Keratinocyte (primary cell): ENCODE results near the gene RC3H2. TPM values are rescaled to one million over a fixed set of nuclear protein-coding genes. Genes with fewer than 3 reads are reported as not detected.

ENCODE experiments used
- DNase-seq: peaks from one replicate; pipeline ENCODE4 v3.0.0-alpha.2; 2011; ENCODE audit warnings: low read depth, missing footprints, low spot score
- FAIRE-seq: peaks from 2 replicates; lab custom pipeline; 2011; peaks lifted over from hg19 to GRCh38; lab: Jason Lieb, UNC
- H2AFZ ChIP-seq: 2 replicates; pipeline ENCODE4 v1.6.0; 2012; ENCODE audit warnings: low read length, control low read depth, inconsistent platforms; ENCODE audit not compliant: control insufficient read depth
- H3K27ac ChIP-seq: 2 replicates; pipeline ENCODE4 v1.5.1; 2011; ENCODE audit warnings: low read length; ENCODE audit not compliant: control insufficient read depth, insufficient read depth
- H3K27me3 ChIP-seq: 3 replicates; pipeline ENCODE4 v1.6.0; 2011; ENCODE audit warnings: low read length; ENCODE audit not compliant: control insufficient read depth, insufficient read depth; ENCODE audit errors: extremely low read depth
- H3K36me3 ChIP-seq, 2 experiments: 2 replicates in 1 of 2; 3 replicates in 1 of 2; pipeline ENCODE4 v1.5.1; 2011; ENCODE audit warnings: low read length in 2 of 2, mild to moderate bottlenecking in 1 of 2; ENCODE audit not compliant: control insufficient read depth in 2 of 2, insufficient read depth in 2 of 2; ENCODE audit errors: extremely low read depth in 1 of 2
- H3K4me1 ChIP-seq: 3 replicates; pipeline ENCODE4 v1.5.1; 2011; ENCODE audit warnings: low read length; ENCODE audit not compliant: control insufficient read depth, insufficient read depth; ENCODE audit errors: extremely low read depth
- H3K4me2 ChIP-seq: 3 replicates; pipeline ENCODE4 v1.6.0; 2011; ENCODE audit warnings: low read depth, low read length; ENCODE audit not compliant: control insufficient read depth, insufficient read depth; ENCODE audit errors: extremely low read depth
- H3K4me3 ChIP-seq, 3 experiments: fragments of 200-600 bp in 1 of 3; sonication (generic) in 1 of 3; 2 replicates in 2 of 3; 3 replicates in 1 of 3; pipeline ENCODE4 v1.5.1; 2011 to 2016; ENCODE audit warnings: low read length in 3 of 3, mild to moderate bottlenecking in 3 of 3, control low read depth in 2 of 3, inconsistent platforms in 1 of 3, low read depth in 1 of 3, mixed read lengths in 1 of 3, mixed run types in 1 of 3, moderate library complexity in 1 of 3; ENCODE audit not compliant: control insufficient read depth in 2 of 3, insufficient read depth in 2 of 3; ENCODE audit errors: extremely low read depth in 1 of 3
- H3K79me2 ChIP-seq: 2 replicates; pipeline ENCODE4 v1.6.0; 2012; ENCODE audit warnings: low read length; ENCODE audit not compliant: control insufficient read depth, insufficient read depth
- H3K9ac ChIP-seq: 3 replicates; pipeline ENCODE4 v1.6.0; 2011; ENCODE audit warnings: low read length; ENCODE audit not compliant: control insufficient read depth, insufficient read depth; ENCODE audit errors: extremely low read depth
- H3K9me1 ChIP-seq: 3 replicates; pipeline ENCODE4 v1.6.0; 2011; ENCODE audit warnings: low read length; ENCODE audit not compliant: control insufficient read depth, insufficient read depth; ENCODE audit errors: extremely low read depth
- H3K9me3 ChIP-seq: 2 replicates; pipeline ENCODE4 v1.5.1; 2012; ENCODE audit warnings: low read depth, low read length; ENCODE audit not compliant: control insufficient read depth
- H4K20me1 ChIP-seq: 3 replicates; pipeline ENCODE4 v1.6.0; 2011; ENCODE audit warnings: low read length; ENCODE audit not compliant: control insufficient read depth, insufficient read depth; ENCODE audit errors: extremely low read depth
- EZH2 ChIP-seq: IDR thresholded peaks from one replicate; pipeline ENCODE4 v1.6.1; 2012; ENCODE audit warnings: inconsistent platforms, mild to moderate bottlenecking, low read length, moderate library complexity
- dilution Hi-C: fragments of 300-500 bp; cut with MboI; formaldehyde crosslinking; loops from one replicate; pipeline ENCODE4 v1.7.0; 2020; ENCODE audit warnings: low sequenced_read_pairs; ENCODE audit not compliant: extremely low pct_ligation_motif_present
- polyA plus RNA-seq, 5 experiments: library from polyadenylated mRNA; depleted of rRNA in 3 of 5; stranded (reverse) in 3 of 5; stranded (forward) in 1 of 5; unstranded in 1 of 5; fragments of >200 nt; gene quantifications; 1 replicate in 1 of 5; 2 replicates in 3 of 5; 3 replicates in 1 of 5; pipeline versions ENCODE4 v1.2.1 to v1.2.3, GENCODE V29; 2011 to 2012; ENCODE audit warnings: missing spikeins in 2 of 5, low read depth in 1 of 5, low replicate concordance in 1 of 5
- TF ChIP-seq, protein P1 (sequence below), 3 experiments: IDR thresholded peaks in 1 of 3; conservative IDR thresholded peaks in 1 of 3; optimal IDR thresholded peaks in 1 of 3; 2 replicates in 2 of 3; 3 replicates in 1 of 3; pipeline versions ENCODE3 to v1.5.1; 2011; ENCODE audit warnings: low read length in 3 of 3, mild to moderate bottlenecking in 3 of 3, moderate library complexity in 2 of 3, control low read depth in 1 of 3, inconsistent platforms in 1 of 3; ENCODE audit not compliant: insufficient read depth in 2 of 3; ENCODE audit errors: extremely low read depth in 1 of 3

Gene RC3H2
- polyA plus RNA-seq, 1 donor (not counting 4 experiments of a cell fraction or from before 2014, with no cell fraction given), result 34.2 TPM

- peak overlapping the region; percentile 95 for H2AFZ ChIP-seq
- H3K9ac ChIP-seq, result peak overlapping the region; percentile 54
- H4K20me1 ChIP-seq, result no peaks in the 10 kb centered on the region
- H3K79me2 ChIP-seq, result peaks cover 46% of the 10 kb centered on the region
- peaks cover 0 to 2% of the 10 kb centered on the region in 2 experiments for H3K36me3 ChIP-seq
- H3K4me3 ChIP-seq, result peak overlapping the region; percentile 2 to 70 (median 59)
- H3K9me3 ChIP-seq, result no peaks in the 10 kb centered on the region
- peak overlapping the region; percentile 69 for H3K27ac ChIP-seq
- no peaks in the 10 kb centered on the region for H3K27me3 ChIP-seq
- DNase-seq (no peak), FAIRE-seq (no peak)
- dilution Hi-C loops, result no loop called here
- TF ChIP-seq, protein P1, sequence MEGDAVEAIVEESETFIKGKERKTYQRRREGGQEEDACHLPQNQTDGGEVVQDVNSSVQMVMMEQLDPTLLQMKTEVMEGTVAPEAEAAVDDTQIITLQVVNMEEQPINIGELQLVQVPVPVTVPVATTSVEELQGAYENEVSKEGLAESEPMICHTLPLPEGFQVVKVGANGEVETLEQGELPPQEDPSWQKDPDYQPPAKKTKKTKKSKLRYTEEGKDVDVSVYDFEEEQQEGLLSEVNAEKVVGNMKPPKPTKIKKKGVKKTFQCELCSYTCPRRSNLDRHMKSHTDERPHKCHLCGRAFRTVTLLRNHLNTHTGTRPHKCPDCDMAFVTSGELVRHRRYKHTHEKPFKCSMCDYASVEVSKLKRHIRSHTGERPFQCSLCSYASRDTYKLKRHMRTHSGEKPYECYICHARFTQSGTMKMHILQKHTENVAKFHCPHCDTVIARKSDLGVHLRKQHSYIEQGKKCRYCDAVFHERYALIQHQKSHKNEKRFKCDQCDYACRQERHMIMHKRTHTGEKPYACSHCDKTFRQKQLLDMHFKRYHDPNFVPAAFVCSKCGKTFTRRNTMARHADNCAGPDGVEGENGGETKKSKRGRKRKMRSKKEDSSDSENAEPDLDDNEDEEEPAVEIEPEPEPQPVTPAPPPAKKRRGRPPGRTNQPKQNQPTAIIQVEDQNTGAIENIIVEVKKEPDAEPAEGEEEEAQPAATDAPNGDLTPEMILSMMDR (optimal IDR thresholded peaks at IDR 0.05 in 1 of 3, IDR thresholded peaks at IDR 0.05 in 1 of 3, conservative IDR thresholded peaks at IDR 0.05 in 1 of 3; ENCODE audit: extremely low read depth in 1 of 3, insufficient read depth in 2 of 3, low read length in 3 of 3), result no peak
- TF ChIP-seq EZH2, result no peak
- peaks cover 23% of the 10 kb centered on the region for H3K4me1 ChIP-seq
- H3K9me1 ChIP-seq, result no peaks in the 10 kb centered on the region
- peak overlapping the region; percentile 96 for H3K4me2 ChIP-seq
These were observed 35.2 kb upstream of the RC3H2 start for GRCh38 chr9:122940454-122940748.

DNA sequence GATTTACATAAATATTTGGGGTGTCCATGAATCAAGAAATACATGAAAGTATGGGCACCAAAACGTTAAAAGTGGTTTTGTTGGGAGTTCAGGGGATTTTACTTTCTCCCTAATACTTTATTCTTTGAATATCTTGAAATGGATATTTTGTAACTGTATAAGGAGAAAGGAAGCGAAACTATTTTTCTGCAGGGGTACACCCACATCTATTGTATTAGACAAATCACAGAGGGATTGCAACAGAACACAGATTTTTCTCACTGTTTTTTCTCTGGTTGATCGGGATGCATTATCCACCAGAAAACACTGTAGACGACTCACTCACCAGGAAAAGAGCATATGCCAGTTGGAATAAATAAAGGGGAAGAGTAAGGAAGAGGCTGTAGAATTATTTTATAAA, 34.4 kb upstream of the RC3H2 start:
- DNase-seq (no peak), FAIRE-seq (no peak)
- dilution Hi-C loops, result no loop called here
- TF ChIP-seq, protein P1 (optimal IDR thresholded peaks at IDR 0.05 in 1 of 3, IDR thresholded peaks at IDR 0.05 in 1 of 3, conservative IDR thresholded peaks at IDR 0.05 in 1 of 3; ENCODE audit: extremely low read depth in 1 of 3, insufficient read depth in 2 of 3, low read length in 3 of 3), result no peak
- no peak for TF ChIP-seq EZH2
- Histone ChIP-seq H4K20me1 (no peaks in the 10 kb centered on the region), H3K9ac (no peak overlapping the region), H2AFZ (no peak overlapping the region), H3K4me2 (no peak overlapping the region), H3K9me1 (no peaks in the 10 kb centered on the region), H3K4me1 (peaks cover 20% of the 10 kb centered on the region), H3K4me3 (no peak overlapping the region), H3K9me3 (no peaks in the 10 kb centered on the region), H3K79me2 (peaks cover 45% of the 10 kb centered on the region), H3K36me3 (peaks cover 0 to 2% of the 10 kb centered on the region in 2 experiments), H3K27ac (peak overlapping the region; percentile 69), H3K27me3 (no peaks in the 10 kb centered on the region)
